ENCODE data around the gene TMEM117. TPM values are rescaled to one million over a fixed set of nuclear protein-coding genes. Genes with fewer than 3 reads are reported as not detected.

The TMEM117 gene
- total and polyA plus RNA-seq, 2 donors (not counting 3 experiments of a cell fraction or from before 2014, with no cell fraction given) = 1.2 to 3.8 TPM

GRCh38 chr12:44046732-44047417 lies 211.0 kb downstream of the TMEM117 start:
- H3K9ac ChIP-seq (replicated peaks; ENCODE audit: extremely low read depth, insufficient read depth, low read length) = no peak overlapping the region
- BruUV-seq (replicated peaks) = no TSS peak
- no peak overlapping the region for H3K4me2 ChIP-seq (ENCODE audit: insufficient read depth, low read length)
- H2AFZ ChIP-seq (ENCODE audit: low read depth, low read length) = no peak overlapping the region
- FAIRE-seq = no peak
- no peak for DNase-seq (ENCODE audit: low read depth, low spot score)
- no peak overlapping the region for H3K27ac ChIP-seq (ENCODE audit: insufficient read depth, low read depth, low read length)
- H3K27me3 ChIP-seq (ENCODE audit: control insufficient read depth in 2 of 2, insufficient read depth in 2 of 2, low read length in 2 of 2) = no peaks in the 10 kb centered on the region
- no peaks in the 10 kb centered on the region for H3K9me3 ChIP-seq (replicated peaks; ENCODE audit: control insufficient read depth, insufficient read depth, low read length)
- POLR2A ChIA-PET = no interaction called here
- no peak overlapping the region for H3K4me3 ChIP-seq (replicated peaks in 1 of 3; ENCODE audit: insufficient read depth in 1 of 3, low read depth in 1 of 3, low read length in 3 of 3)
- intact Hi-C loops (cut with micrococcal nuclease) (no loop called here), dilution Hi-C loops (cut with MboI; ENCODE audit: extremely low pct_ligation_motif_present, low sequenced_read_pairs) (no loop called here)
- H3K79me2 ChIP-seq (ENCODE audit: control insufficient read depth, insufficient read depth, low read length) = no peaks in the 10 kb centered on the region
- no peaks in the 10 kb centered on the region for H3K4me1 ChIP-seq (ENCODE audit: control insufficient read depth, extremely low read depth, insufficient read depth, low read length)
- CTCF ChIA-PET = no interaction called here
- TF ChIP-seq MAX (IDR thresholded peaks at IDR 0.05; ENCODE audit: insufficient read depth, insufficient read length) = no peak
- TF ChIP-seq EZH2 (IDR thresholded peaks at IDR 0.05; ENCODE audit: borderline replicate concordance, low read depth, low read length, severe bottlenecking) = no peak
- TF ChIP-seq CTCF (IDR thresholded peaks at IDR 0.05; ENCODE audit: extremely low read depth in 1 of 2, insufficient read depth in 1 of 2, low read depth in 1 of 2, low read length in 2 of 2) = no peak
- no peak for TF ChIP-seq GATA2 (IDR thresholded peaks at IDR 0.05; ENCODE audit: insufficient read depth, insufficient read length, low read depth, low read length)
- no peak for TF ChIP-seq FOS (IDR thresholded peaks at IDR 0.05; ENCODE audit: borderline replicate concordance, insufficient read depth, low read length)
- no peak for TF ChIP-seq MYC (IDR thresholded peaks at IDR 0.05; ENCODE audit: low read depth, low read length)
- no peak for TF ChIP-seq POLR2A (IDR thresholded peaks at IDR 0.05; ENCODE audit: low read depth, low read length)
- TF ChIP-seq JUN (IDR thresholded peaks at IDR 0.05; ENCODE audit: borderline replicate concordance, insufficient read depth, insufficient read length, low read depth) = no peak
- no peaks in the 10 kb centered on the region for H3K36me3 ChIP-seq (ENCODE audit: control insufficient read depth in 2 of 2, extremely low read depth in 1 of 2, insufficient read depth in 2 of 2, low read length in 2 of 2)
- H3K9me1 ChIP-seq (replicated peaks; ENCODE audit: control insufficient read depth, extremely low read depth, insufficient read depth, low read length) = no peaks in the 10 kb centered on the region
- no peaks in the 10 kb centered on the region for H4K20me1 ChIP-seq (replicated peaks; ENCODE audit: control insufficient read depth, extremely low read depth, insufficient read depth, low read length)

Data from endothelial cell of umbilical vein (primary cell).